GM12878 (cell line): ENCODE results near the gene DOHH. TPM values are rescaled to one million over a fixed set of nuclear protein-coding genes. Genes with fewer than 3 reads are reported as not detected.
A peak's percentile ranks its signal among the peaks of the same experiment; 100 is the strongest.

Experiments
- CBX3 ChIP-seq: fragments of 200-600 bp; sonication (generic); IDR thresholded peaks from 2 replicates; pipeline ENCODE4 v1.6.1; 2016; ENCODE audit warnings: low read depth, borderline replicate concordance
- CHD1 ChIP-seq: IDR thresholded peaks from 2 replicates; pipeline ENCODE4 v1.6.1; 2012; ENCODE audit warnings: low read depth, low read length, improper control_type of control experiment
- CTCF ChIP-seq, 3 experiments: IDR thresholded peaks in 2 of 3; conservative IDR thresholded peaks in 1 of 3; 2 replicates each; pipeline ENCODE4 v1.5.1; 2011; ENCODE audit warnings: low read depth in 3 of 3, low read length in 3 of 3, mild to moderate bottlenecking in 3 of 3, control low read depth in 2 of 3, moderate library complexity in 2 of 3, inconsistent platforms in 1 of 3, mixed read lengths in 1 of 3; ENCODE audit not compliant: control insufficient read depth in 2 of 3, insufficient read depth in 1 of 3; ENCODE audit errors: extremely low read depth in 1 of 3
- FOXM1 ChIP-seq: IDR thresholded peaks from 2 replicates; pipeline ENCODE4 v1.6.1; 2012; ENCODE audit warnings: low read depth, mild to moderate bottlenecking, inconsistent platforms, low read length, moderate library complexity
- HDAC2 ChIP-seq: fragments of 200-600 bp; sonication (generic); IDR thresholded peaks from 2 replicates; pipeline ENCODE4 v1.6.1; 2017
- HSF1 ChIP-seq: fragments of 150-350 bp; IDR thresholded peaks from 2 replicates; pipeline ENCODE4 v1.6.1; 2014; ENCODE audit warnings: mild to moderate bottlenecking, low read depth, low read length
- IKZF1 ChIP-seq: fragments of 450-650 bp; conservative IDR thresholded peaks from 2 replicates; pipeline ENCODE4 v1.6.1; 2017; ENCODE audit warnings: antibody characterized with exemption, mild to moderate bottlenecking
- IKZF2 ChIP-seq, 2 experiments: fragments of 450-650 bp; IDR thresholded peaks; 2 replicates each; pipeline ENCODE4 v1.6.1; 2017; ENCODE audit warnings: mild to moderate bottlenecking in 2 of 2, moderate library complexity in 2 of 2
- MEF2A ChIP-seq: IDR thresholded peaks from 2 replicates; pipeline ENCODE4 v1.6.1; 2011; ENCODE audit warnings: low read depth, mild to moderate bottlenecking, low read length, moderate library complexity; ENCODE audit not compliant: insufficient read depth
- NR2C2 ChIP-seq: IDR thresholded peaks from 2 replicates; pipeline ENCODE4 v1.6.1; 2011; ENCODE audit warnings: borderline replicate concordance, low read depth; ENCODE audit not compliant: control insufficient read depth, insufficient read length
- POU2F2 ChIP-seq: IDR thresholded peaks from 3 replicates; pipeline ENCODE4 v1.6.1; 2011; ENCODE audit warnings: low read depth, mild to moderate bottlenecking, low read length, borderline replicate concordance
- RUNX3 ChIP-seq: IDR thresholded peaks from 2 replicates; pipeline ENCODE4 v1.6.1; 2012; ENCODE audit warnings: low read length, inconsistent platforms
- SMAD1 ChIP-seq: fragments of 450-650 bp; IDR thresholded peaks from 2 replicates; pipeline ENCODE4 v1.6.1; 2018; ENCODE audit warnings: mild to moderate bottlenecking, low read depth; ENCODE audit not compliant: partially characterized antibody
- SP1 ChIP-seq: IDR thresholded peaks from one replicate; pipeline ENCODE4 v1.6.1; 2011; ENCODE audit warnings: low read depth, low read length
- SRF ChIP-seq, 2 experiments: IDR thresholded peaks; 2 replicates each; pipeline ENCODE4 v1.6.1; 2011; ENCODE audit warnings: low read depth in 2 of 2, low read length in 2 of 2, mild to moderate bottlenecking in 1 of 2, moderate library complexity in 1 of 2
- STAT3 ChIP-seq: IDR thresholded peaks from 2 replicates; pipeline ENCODE4 v1.6.1; 2011; ENCODE audit warnings: low read depth, low read length, improper control_type of control experiment
- SUZ12 ChIP-seq: fragments of 200-600 bp; sonication (generic); IDR thresholded peaks from one replicate; pipeline ENCODE4 v1.6.1; 2018; ENCODE audit warnings: antibody characterized with exemption, mild to moderate bottlenecking; ENCODE audit not compliant: unreplicated experiment
- TAF1 ChIP-seq: IDR thresholded peaks from 2 replicates; pipeline ENCODE4 v1.6.1; 2011; ENCODE audit warnings: mild to moderate bottlenecking, low read depth, low read length, borderline replicate concordance
- TCF7 ChIP-seq: IDR thresholded peaks from 2 replicates; pipeline ENCODE4 v1.6.1; 2014; ENCODE audit warnings: antibody characterized with exemption, borderline replicate concordance
- ZNF24 ChIP-seq: fragments of 450-650 bp; IDR thresholded peaks from 2 replicates; pipeline ENCODE4 v1.6.1; 2017; ENCODE audit warnings: antibody characterized with exemption, mild to moderate bottlenecking
- ZNF592 ChIP-seq: fragments of 450-650 bp; IDR thresholded peaks from 2 replicates; pipeline ENCODE4 v1.6.1; 2017; ENCODE audit warnings: mild to moderate bottlenecking, moderate library complexity
- ZZZ3 ChIP-seq: IDR thresholded peaks from 2 replicates; pipeline ENCODE4 v1.6.1; 2011; ENCODE audit warnings: low read depth; ENCODE audit not compliant: control insufficient read depth, insufficient read length
- polyA plus RNA-seq, 11 experiments: library from polyadenylated mRNA; depleted of rRNA in 4 of 11; unstranded in 6 of 11; stranded (reverse) in 5 of 11; fragments of >200 nt; fragmentation: Nextera tagmentation in 4 of 11; fragmentation: Illumina TruSeq in 1 of 11; extraction: Ambion mirVana in 4 of 11; extraction: Trizol in 1 of 11; gene quantifications; 1 replicate in 1 of 11; 2 replicates in 10 of 11; pipeline versions ENCODE4 v1.2.1 to v1.2.3, GENCODE V29; 2011 to 2016; ENCODE audit warnings: inconsistent platforms in 2 of 11, missing spikeins in 2 of 11, low read depth in 1 of 11
- total RNA-seq, 4 experiments: library from RNA; depleted of rRNA in 3 of 4; stranded (reverse); fragments of >200 nt in 3 of 4; fragmentation: Illumina TruSeq in 1 of 4; extraction: Trizol in 1 of 4; gene quantifications; 2 replicates each; pipeline versions ENCODE4 v1.2.1 to v1.2.3, GENCODE V29; 2013 to 2021

Gene DOHH
- total and polyA plus RNA-seq, 10 of the 15 experiments (the other 5 are each of a cell fraction or from before 2014, with no cell fraction given) = 0.11 to 28.6 (median 11.7) TPM

GRCh38 chr19:3500429-3501101, at the start of gene DOHH (continued):
- TF ChIP-seq HSF1 (no peak; the same call in 1 of the 2 replicates), ZZZ3 (no peak), TAF1 (peak; percentile 99), MEF2A (no peak), CHD1 (peak; percentile 100), ZNF592 (no peak), SMAD1 (no peak), SP1 (peak; percentile 89), RUNX3 (peak; percentile 97), IKZF2 (IDR thresholded peaks at IDR 0.05) (peak; percentile 33 to 75; a peak in 3 of 4 replicates), FOXM1 (no peak), NR2C2 (no peak), HDAC2 (no peak; the same call in 1 of the 2 replicates), SUZ12 (no peak), STAT3 (no peak), IKZF1 (peak; percentile 91), TCF7 (no peak), ZNF24 (peak; percentile 99), SRF (IDR thresholded peaks at IDR 0.05; ENCODE audit: low read depth in 2 of 2, low read length in 2 of 2) (no peak), POU2F2 (peak; percentile 33; the same call in 1 of the 3 replicates), CBX3 (no peak), CTCF (IDR thresholded peaks at IDR 0.05 in 2 of 3, conservative IDR thresholded peaks at IDR 0.05 in 1 of 3; ENCODE audit: control insufficient read depth in 2 of 3, extremely low read depth in 1 of 3, insufficient read depth in 1 of 3, low read depth in 3 of 3, low read length in 3 of 3) (no peak)
